K562 (cell line): Measurements from ENCODE around the gene ZNF587. TPM values are rescaled to one million over a fixed set of nuclear protein-coding genes. Genes with fewer than 3 reads are reported as not detected.

ENCODE experiments used
- ATAC-seq: fragments of 200-7000 bp; cut with Tn5 transposase; 3 replicates; pipeline ENCODE4 v1.9.1; 2020; ENCODE audit warnings: moderate library complexity
- BruUV-seq: library from RNA; stranded (reverse); fragments of 400-500 nt; replicated peaks from 2 replicates; lab custom pipeline; 2021; lab: Mats Ljungman, UMichigan
- CTCF ChIA-PET: fragments of 300-600 bp; formaldehyde crosslinking; extraction: SDS; loops from one replicate; lab custom pipeline; 2021; ENCODE audit warnings: low intra/inter-chr PET ratio; lab: Yijun Ruan, JAX
- POLR2A ChIA-PET: fragments of 300-600, 350-650 bp; sonication (Branson Sonifier 250); formaldehyde crosslinking; extraction: SDS; loops from one replicate; lab custom pipeline; 2021; ENCODE audit warnings: antibody characterized with exemption, inconsistent platforms; lab: Yijun Ruan, JAX
- DNase-seq, 4 experiments: peaks; one replicate each; pipeline versions ENCODE4 v3.0.0 to v3.0.0-alpha.2; 2011 to 2018; ENCODE audit warnings: low spot score in 3 of 4, mixed read lengths in 3 of 4; ENCODE audit errors: extremely low read depth in 1 of 4
- FAIRE-seq: peaks from 2 replicates; lab custom pipeline; 2011; peaks lifted over from hg19 to GRCh38; lab: Jason Lieb, UNC
- H2AFZ ChIP-seq: 2 replicates; pipeline ENCODE4 v1.6.0; 2011; ENCODE audit warnings: low read depth, low read length, control low read depth, inconsistent platforms
- H3K27ac ChIP-seq: fragments of 200-600 bp; 3 replicates; pipeline ENCODE4 v1.8.0; 2011; ENCODE audit warnings: low read depth, mild to moderate bottlenecking, control low read depth, inconsistent platforms, low read length, moderate library complexity, mixed read lengths; ENCODE audit errors: extremely low read depth
- H3K27me3 ChIP-seq, 2 experiments: fragments of 300-600 bp in 1 of 2; 2 replicates in 1 of 2; 3 replicates in 1 of 2; pipeline versions ENCODE4 v1.6.0 to v1.8.0; 2011; ENCODE audit warnings: inconsistent platforms in 2 of 2, low read length in 2 of 2, mild to moderate bottlenecking in 1 of 2, mixed read lengths in 1 of 2, moderate library complexity in 1 of 2; ENCODE audit not compliant: control insufficient read depth in 2 of 2, insufficient read depth in 2 of 2
- H3K36me3 ChIP-seq: fragments of 300-600 bp; 3 replicates; pipeline ENCODE4 v1.8.0; 2011; ENCODE audit warnings: mild to moderate bottlenecking, low read length, inconsistent platforms; ENCODE audit not compliant: control insufficient read depth, insufficient read depth
- H3K4me1 ChIP-seq, 2 experiments: fragments of 200-600 bp in 1 of 2; replicated peaks in 1 of 2; 2 replicates in 1 of 2; 3 replicates in 1 of 2; pipeline versions ENCODE4 v1.5.1 to v1.8.0; 2011; ENCODE audit warnings: inconsistent platforms in 2 of 2, low read length in 2 of 2, mild to moderate bottlenecking in 1 of 2, mixed read lengths in 1 of 2, moderate library complexity in 1 of 2; ENCODE audit not compliant: control insufficient read depth in 2 of 2, insufficient read depth in 2 of 2
- H3K4me2 ChIP-seq: 2 replicates; pipeline ENCODE4 v1.6.1; 2011; ENCODE audit warnings: low read length, control low read depth, inconsistent platforms, mixed read lengths; ENCODE audit not compliant: insufficient read depth
- H3K4me3 ChIP-seq: fragments of 200-600 bp; sonication (generic), shearing (Covaris generic); 2 replicates; pipeline ENCODE4 v1.5.1; 2016; ENCODE audit warnings: control low read depth, inconsistent platforms
- H3K79me2 ChIP-seq: fragments of 200-600 bp; 3 replicates; pipeline ENCODE4 v1.8.0; 2011; ENCODE audit warnings: low read length, inconsistent platforms; ENCODE audit not compliant: control insufficient read depth, insufficient read depth
- H3K9ac ChIP-seq, 2 experiments: 2 replicates each; pipeline versions ENCODE4 v1.6.0 to v1.6.1; 2011; ENCODE audit warnings: low read depth in 2 of 2, low read length in 2 of 2, control low read depth in 1 of 2, inconsistent platforms in 1 of 2, mild to moderate bottlenecking in 1 of 2, mixed read lengths in 1 of 2; ENCODE audit not compliant: insufficient read depth in 1 of 2
- H3K9me1 ChIP-seq: one replicate; pipeline ENCODE4 v1.6.0; 2011; ENCODE audit warnings: inconsistent platforms, mild to moderate bottlenecking, low read length, moderate library complexity; ENCODE audit not compliant: control insufficient read depth, insufficient read depth
- H3K9me3 ChIP-seq: replicated peaks from 2 replicates; pipeline ENCODE4 v1.5.1; 2011; ENCODE audit warnings: low read depth, low read length, inconsistent platforms; ENCODE audit not compliant: control insufficient read depth, insufficient read depth
- H4K20me1 ChIP-seq: replicated peaks from 2 replicates; pipeline ENCODE4 v1.6.1; 2011; ENCODE audit warnings: low read length, inconsistent platforms, mixed read lengths; ENCODE audit not compliant: control insufficient read depth, insufficient read depth
- ERF ChIP-seq: fragments of 450-650 bp; formaldehyde crosslinking; IDR thresholded peaks from 2 replicates; pipeline ENCODE4 v1.4.0; 2020; ENCODE audit warnings: mild to moderate bottlenecking, mixed read lengths
- GTF2A2 ChIP-seq: IDR thresholded peaks from 2 replicates; pipeline ENCODE4 v1.6.1; 2016; ENCODE audit warnings: mild to moderate bottlenecking, missing genetic modification characterization, missing compliant biosample characterization
- PYGO2 ChIP-seq: fragments of 450-650 bp; IDR thresholded peaks from 2 replicates; pipeline ENCODE4 v1.6.1; 2016; ENCODE audit warnings: mild to moderate bottlenecking, missing genetic modification characterization, moderate library complexity, missing compliant biosample characterization
- RNF2 ChIP-seq: sonication (generic); IDR thresholded peaks from 2 replicates; pipeline ENCODE4 v1.6.1; 2016
- ZNF134 ChIP-seq: fragments of 250-450 bp; sonication (Bioruptor Pico); conservative IDR thresholded peaks from 2 replicates; pipeline ENCODE4 v1.4.0; 2020
- ZNF655 ChIP-seq: fragments of 250-450 bp; sonication (Bioruptor Pico); IDR thresholded peaks from 2 replicates; pipeline ENCODE4 v1.5.0; 2021
- WGBS: fragments of 100-300 bp; shearing (Covaris generic); methylation state at CpG from one replicate; pipeline ENCODE4 v1.1.6; 2016; ENCODE audit warnings: low coverage, mixed read lengths; ENCODE audit not compliant: insufficient coverage; ENCODE audit errors: missing lambda C conversion rate; 5-methylcytosine and 5-hydroxymethylcytosine counted together
- in situ Hi-C: fragments of 300-500 bp; cut with MboI; formaldehyde crosslinking; loops from 4 replicates; pipeline ENCODE4 v1.15.0; 2018; ENCODE audit warnings: inconsistent platforms, mixed read lengths
- intact Hi-C: fragments of 100-400 bp; cut with micrococcal nuclease; formaldehyde crosslinking; loops from 2 replicates; pipeline ENCODE4 v1.14.2; 2022
- polyA plus RNA-seq, 8 experiments: library from polyadenylated mRNA; depleted of rRNA in 4 of 8; stranded (reverse) in 5 of 8; unstranded in 3 of 8; fragments of >200 nt; fragmentation: Nextera tagmentation in 2 of 8; fragmentation: Illumina TruSeq in 1 of 8; extraction: Ambion mirVana in 2 of 8; extraction: Trizol in 1 of 8; gene quantifications; 2 replicates each; pipeline versions ENCODE4 v1.2.1 to v1.2.3, GENCODE V29; 2011 to 2014; ENCODE audit warnings: inconsistent platforms in 1 of 8, missing spikeins in 1 of 8
- total RNA-seq, 7 experiments: library from RNA; depleted of rRNA in 6 of 7; stranded (reverse); fragments of >200 nt in 6 of 7; fragmentation: Illumina TruSeq in 2 of 7; extraction: Trizol in 2 of 7; gene quantifications; 2 replicates each; pipeline versions ENCODE4 v1.2.1 to v1.2.3, GENCODE V29; 2011 to 2021; ENCODE audit warnings: low replicate concordance in 1 of 7
- TF ChIP-seq, protein P1 (sequence below), 3 experiments: fragments of 200-800 bp in 1 of 3; fragments of 250-450 bp in 1 of 3; fragments of 450-650 bp in 1 of 3; sonication (Bioruptor Pico) in 1 of 3; sonication (Bioruptor generic) in 1 of 3; formaldehyde crosslinking in 1 of 3; IDR thresholded peaks; 2 replicates each; pipeline versions ENCODE4 v1.6.1 to v1.8.0; 2016 to 2022; ENCODE audit warnings: mild to moderate bottlenecking in 2 of 3, missing genetic modification characterization in 2 of 3, missing compliant biosample characterization in 1 of 3, moderate library complexity in 1 of 3

Gene ZNF587
- total and polyA plus RNA-seq, 9 of the 15 experiments (the other 6 are each of a cell fraction or from before 2014, with no cell fraction given) = 3.2 to 42.0 (median 24.9) TPM

- WGBS = 12% methylated on average over 13 of the region's 13 CpGs
- intact Hi-C loops = no loop called here
- H3K4me2 ChIP-seq = peak overlapping the region; percentile 80
Observed at GRCh38 chr19:57813919-57814504, 35.6 kb upstream of the ZNF587 start.

More at GRCh38 chr19:57813919-57814504, 35.6 kb upstream of the ZNF587 start:
- FAIRE-seq = no peak
- Histone ChIP-seq H3K4me1 (peaks cover 7 to 18% of the 10 kb centered on the region in 2 experiments; a peak in 4 of 5 replicates), H3K4me3 (peak overlapping the region; percentile 60), H3K9me1 (peaks cover 2% of the 10 kb centered on the region), H3K79me2 (peaks cover 25% of the 10 kb centered on the region), H3K9ac (peak overlapping the region; percentile 80 to 89), H2AFZ (peak overlapping the region; percentile 86), H3K27ac (peak overlapping the region; percentile 69), H3K9me3 (no peaks in the 10 kb centered on the region), H3K36me3 (peaks cover 32% of the 10 kb centered on the region), H3K27me3 (no peaks in the 10 kb centered on the region), H4K20me1 (no peaks in the 10 kb centered on the region)
- peak in 3 of 4 experiments; percentile 18 to 44 (median 23) for DNase-seq
- no peak for TF ChIP-seq ZNF134 (CRISPR knock-in tag)
- TF ChIP-seq ERF (CRISPR knock-in tag) = no peak
- TF ChIP-seq, protein P1, sequence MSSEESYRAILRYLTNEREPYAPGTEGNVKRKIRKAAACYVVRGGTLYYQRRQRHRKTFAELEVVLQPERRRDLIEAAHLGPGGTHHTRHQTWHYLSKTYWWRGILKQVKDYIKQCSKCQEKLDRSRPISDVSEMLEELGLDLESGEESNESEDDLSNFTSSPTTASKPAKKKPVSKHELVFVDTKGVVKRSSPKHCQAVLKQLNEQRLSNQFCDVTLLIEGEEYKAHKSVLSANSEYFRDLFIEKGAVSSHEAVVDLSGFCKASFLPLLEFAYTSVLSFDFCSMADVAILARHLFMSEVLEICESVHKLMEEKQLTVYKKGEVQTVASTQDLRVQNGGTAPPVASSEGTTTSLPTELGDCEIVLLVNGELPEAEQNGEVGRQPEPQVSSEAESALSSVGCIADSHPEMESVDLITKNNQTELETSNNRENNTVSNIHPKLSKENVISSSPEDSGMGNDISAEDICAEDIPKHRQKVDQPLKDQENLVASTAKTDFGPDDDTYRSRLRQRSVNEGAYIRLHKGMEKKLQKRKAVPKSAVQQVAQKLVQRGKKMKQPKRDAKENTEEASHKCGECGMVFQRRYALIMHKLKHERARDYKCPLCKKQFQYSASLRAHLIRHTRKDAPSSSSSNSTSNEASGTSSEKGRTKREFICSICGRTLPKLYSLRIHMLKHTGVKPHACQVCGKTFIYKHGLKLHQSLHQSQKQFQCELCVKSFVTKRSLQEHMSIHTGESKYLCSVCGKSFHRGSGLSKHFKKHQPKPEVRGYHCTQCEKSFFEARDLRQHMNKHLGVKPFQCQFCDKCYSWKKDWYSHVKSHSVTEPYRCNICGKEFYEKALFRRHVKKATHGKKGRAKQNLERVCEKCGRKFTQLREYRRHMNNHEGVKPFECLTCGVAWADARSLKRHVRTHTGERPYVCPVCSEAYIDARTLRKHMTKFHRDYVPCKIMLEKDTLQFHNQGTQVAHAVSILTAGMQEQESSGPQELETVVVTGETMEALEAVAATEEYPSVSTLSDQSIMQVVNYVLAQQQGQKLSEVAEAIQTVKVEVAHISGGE (CRISPR knock-in tag; IDR thresholded peaks at IDR 0.05) = peak in 1 of 3 experiments; percentile 2; a peak in 1 of 6 replicates
- TF ChIP-seq RNF2 = no peak
- TF ChIP-seq PYGO2 = no peak
- TF ChIP-seq GTF2A2 (tag) = no peak
- no peak for TF ChIP-seq ZNF655 (CRISPR knock-in tag)
- POLR2A ChIA-PET = no interaction called here
- in situ Hi-C loops = no loop called here
- CTCF ChIA-PET = no interaction called here
- BruUV-seq = no TSS peak
- peak; percentile 38 for ATAC-seq
